A673 (cell line): ENCODE results near the gene NFKB2.

ENCODE experiments used
- EZH2 ChIP-seq: fragments of 200-600 bp; sonication (generic); IDR thresholded peaks from 2 replicates; pipeline ENCODE4 v1.6.1; 2017; ENCODE audit warnings: borderline replicate concordance, low read depth, mild to moderate bottlenecking, mixed read lengths, antibody characterized with exemption, low read length; ENCODE audit not compliant: poor library complexity, severe bottlenecking
- TF ChIP-seq, protein P1 (sequence below): fragments of 300-800, 200-600 bp; sonication (generic); conservative IDR thresholded peaks from 2 replicates; pipeline ENCODE4 v1.5.1; 2017; ENCODE audit warnings: low read depth, mild to moderate bottlenecking, antibody characterized with exemption, low read length, moderate library complexity, mixed read lengths

DNA sequence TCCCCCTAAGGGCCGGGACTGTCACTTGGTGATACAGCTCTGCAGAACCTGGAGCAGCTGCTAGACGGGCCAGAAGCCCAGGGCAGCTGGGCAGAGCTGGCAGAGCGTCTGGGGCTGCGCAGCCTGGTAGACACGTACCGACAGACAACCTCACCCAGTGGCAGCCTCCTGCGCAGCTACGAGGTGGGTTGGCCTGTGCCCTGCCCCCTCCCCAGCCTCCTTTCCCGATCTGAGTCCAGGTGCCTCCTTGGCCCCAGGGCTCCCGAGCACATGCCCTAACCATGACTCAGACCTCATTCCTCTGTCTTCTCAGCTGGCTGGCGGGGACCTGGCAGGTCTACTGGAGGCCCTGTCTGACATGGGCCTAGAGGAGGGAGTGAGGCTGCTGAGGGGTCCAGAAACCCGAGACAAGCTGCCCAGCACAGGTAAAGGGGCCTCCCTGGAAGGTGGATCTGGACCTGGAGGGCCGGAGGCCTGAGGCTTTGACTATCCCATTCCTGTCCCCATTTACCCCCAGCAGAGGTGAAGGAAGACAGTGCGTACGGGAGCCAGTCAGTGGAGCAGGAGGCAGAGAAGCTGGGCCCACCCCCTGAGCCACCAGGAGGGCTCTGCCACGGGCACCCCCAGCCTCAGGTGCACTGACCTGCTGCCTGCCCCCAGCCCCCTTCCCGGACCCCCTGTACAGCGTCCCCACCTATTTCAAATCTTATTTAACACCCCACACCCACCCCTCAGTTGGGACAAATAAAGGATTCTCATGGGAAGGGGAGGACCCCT is 6.4 kb downstream of the NFKB2 start:
- TF ChIP-seq, protein P1, sequence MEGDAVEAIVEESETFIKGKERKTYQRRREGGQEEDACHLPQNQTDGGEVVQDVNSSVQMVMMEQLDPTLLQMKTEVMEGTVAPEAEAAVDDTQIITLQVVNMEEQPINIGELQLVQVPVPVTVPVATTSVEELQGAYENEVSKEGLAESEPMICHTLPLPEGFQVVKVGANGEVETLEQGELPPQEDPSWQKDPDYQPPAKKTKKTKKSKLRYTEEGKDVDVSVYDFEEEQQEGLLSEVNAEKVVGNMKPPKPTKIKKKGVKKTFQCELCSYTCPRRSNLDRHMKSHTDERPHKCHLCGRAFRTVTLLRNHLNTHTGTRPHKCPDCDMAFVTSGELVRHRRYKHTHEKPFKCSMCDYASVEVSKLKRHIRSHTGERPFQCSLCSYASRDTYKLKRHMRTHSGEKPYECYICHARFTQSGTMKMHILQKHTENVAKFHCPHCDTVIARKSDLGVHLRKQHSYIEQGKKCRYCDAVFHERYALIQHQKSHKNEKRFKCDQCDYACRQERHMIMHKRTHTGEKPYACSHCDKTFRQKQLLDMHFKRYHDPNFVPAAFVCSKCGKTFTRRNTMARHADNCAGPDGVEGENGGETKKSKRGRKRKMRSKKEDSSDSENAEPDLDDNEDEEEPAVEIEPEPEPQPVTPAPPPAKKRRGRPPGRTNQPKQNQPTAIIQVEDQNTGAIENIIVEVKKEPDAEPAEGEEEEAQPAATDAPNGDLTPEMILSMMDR: no peak
- TF ChIP-seq EZH2: no peak
